NCI-H128 (cell line): ENCODE data around the gene RNH1.

ENCODE experiments used
- DNase-seq: peaks from one replicate; lab custom pipeline; 2025; ENCODE audit not compliant: unreplicated experiment; lab: John Stamatoyannopoulos, UW

The RNH1 gene

DNA sequence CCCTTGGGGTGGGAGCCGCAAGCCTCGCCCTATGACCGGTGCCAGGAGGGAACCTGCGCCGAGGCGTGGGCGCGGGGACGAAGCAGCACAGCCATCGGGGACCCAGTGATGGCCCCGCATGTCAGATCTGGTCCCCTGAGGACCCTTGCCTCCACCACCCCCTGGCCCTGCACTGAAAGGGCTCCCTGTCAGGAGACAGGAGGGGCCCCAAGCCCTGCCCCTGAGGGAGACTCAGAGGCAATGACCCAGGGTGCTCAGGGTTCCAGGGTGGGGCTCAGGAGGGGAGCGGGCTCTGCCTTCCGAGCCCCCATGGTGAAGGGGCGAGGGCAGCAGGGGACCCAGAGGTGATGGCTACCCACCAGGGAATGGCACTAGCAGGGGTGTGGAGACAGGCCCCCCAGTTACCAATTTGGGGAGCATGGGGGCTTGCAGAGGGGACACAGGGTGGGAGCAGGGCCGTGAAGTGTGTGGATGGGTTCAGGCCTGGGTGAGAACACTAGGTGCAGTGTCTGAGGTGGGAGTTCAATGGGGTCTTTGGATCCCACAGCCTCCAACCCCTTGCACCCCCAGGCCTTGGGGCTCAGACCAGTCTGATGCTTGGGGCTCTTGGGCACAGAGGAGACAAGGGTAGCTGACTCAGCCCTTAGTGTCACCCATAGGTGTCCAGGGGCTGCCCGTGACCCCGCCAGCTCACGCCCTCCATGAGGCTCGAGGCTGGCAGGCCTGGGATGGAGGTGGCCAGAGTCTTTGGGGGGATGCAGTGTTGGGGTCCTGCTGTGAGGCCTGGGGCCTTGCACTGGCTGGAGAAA, 30.8 kb upstream of the RNH1 start:
- DNase-seq = no peak

DNA sequence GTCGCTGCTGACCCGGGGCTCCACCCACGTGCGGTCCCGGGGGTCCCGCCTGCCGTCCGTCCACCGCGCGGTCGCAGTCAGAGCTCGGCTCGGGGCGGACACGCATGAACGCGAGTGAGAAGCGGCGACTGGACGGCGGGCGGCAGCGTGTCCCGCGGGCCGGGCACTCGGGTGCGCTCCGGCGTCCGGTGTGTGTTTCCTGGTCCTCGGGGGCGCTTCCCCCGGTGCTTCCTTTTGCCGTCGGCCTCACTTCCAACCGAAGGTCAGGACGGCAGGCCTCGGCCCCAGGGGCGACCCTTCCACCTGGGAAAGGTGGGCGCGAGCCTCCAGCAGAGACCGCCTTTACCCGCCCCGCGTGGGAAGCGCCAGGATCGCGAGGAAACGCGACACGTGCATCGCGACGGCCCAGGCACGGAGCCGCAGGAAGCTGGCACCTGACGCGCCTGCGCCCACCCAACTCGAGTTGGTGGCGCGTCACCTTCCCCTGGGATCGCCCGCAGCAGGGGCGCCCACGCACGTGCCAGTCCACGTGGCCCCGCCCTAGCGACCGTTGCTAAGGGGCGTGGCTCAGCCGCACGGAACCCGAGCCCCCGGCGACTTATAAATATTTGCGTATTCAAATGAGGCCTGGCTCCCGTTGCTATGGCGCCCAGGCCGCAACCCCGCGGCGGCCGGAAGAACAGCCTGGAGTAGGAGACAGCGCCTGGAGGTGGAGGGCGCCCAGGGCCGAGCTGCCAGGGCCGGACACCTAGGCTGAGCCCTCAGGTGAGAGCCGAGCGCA, 30.0 kb upstream of the RNH1 start, which contains the start of gene LRRC56:
TSS of gene LRRC56 (plus strand) at position 687 of the 781 bp plus-strand sequence. CDS start 3,158 bp downstream, outside the sequence.
- DNase-seq = peak; percentile 77

DNA sequence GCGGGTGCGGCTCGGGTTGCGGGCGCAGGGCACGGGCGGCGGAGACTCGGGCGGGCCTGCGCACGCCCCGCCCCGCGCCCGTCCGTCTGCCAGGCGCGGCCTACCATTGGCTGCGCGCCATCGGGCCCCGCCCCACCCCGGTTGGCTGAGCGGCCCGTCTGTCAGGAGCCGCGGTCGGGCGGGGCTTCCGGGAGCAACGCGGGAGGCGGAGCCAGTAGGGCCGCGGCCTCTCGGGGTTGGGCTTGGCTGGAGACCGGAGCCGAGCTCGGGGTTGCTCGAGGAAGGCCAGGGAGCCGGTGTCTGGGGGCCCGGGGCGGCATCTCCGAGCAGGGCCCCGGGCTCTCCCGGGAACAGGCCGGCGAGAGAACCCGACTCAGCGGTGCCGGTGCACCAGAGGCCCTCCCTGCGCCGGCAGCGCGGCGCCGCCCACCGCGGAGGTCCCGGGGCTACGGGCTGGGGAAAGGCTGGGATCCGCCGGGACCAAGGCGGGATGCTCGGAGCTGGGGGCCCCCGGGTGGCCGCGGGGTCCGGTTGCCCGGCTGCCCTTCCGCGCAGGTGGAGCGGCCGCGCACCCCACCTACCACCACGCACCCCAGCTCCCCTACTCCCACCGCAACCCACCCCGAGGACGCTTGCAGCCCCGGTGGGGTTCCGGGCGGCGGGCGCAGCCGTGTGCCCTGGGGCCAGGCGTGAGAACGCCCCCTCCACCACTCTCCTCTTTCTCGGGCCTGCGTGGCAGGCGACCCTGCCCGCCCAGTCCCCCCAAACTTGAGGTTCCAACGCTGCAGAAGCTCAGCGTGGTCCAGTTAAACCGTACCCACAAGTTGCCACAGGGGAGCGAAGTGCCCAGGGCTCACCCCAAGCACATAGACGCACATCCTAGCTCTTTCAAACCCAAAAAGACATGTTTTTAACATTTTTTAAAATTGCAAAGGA, 28.7 kb upstream of the RNH1 start, which contains the start of gene HRAS:
TSS of gene HRAS (minus strand) at position 58 of the 936 bp plus-strand sequence.
- DNase-seq = peak; percentile 89

DNA sequence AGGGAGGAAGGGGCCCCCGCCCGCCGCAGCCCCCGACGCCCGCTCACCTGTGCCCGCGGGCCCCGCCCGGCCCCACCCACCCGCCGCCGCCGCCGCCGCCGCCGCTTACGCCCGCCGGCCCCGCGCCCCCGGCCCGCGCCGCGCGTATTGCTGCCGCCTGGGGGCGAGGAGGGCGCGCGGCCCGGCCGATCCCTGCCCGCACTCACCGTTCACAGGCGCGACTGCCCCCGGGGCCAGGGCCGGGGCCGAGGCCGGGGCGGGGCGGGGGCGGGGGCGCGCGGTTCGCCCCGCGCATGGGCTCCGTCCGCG, 28.1 kb upstream of the RNH1 start:
- DNase-seq = no peak

DNA sequence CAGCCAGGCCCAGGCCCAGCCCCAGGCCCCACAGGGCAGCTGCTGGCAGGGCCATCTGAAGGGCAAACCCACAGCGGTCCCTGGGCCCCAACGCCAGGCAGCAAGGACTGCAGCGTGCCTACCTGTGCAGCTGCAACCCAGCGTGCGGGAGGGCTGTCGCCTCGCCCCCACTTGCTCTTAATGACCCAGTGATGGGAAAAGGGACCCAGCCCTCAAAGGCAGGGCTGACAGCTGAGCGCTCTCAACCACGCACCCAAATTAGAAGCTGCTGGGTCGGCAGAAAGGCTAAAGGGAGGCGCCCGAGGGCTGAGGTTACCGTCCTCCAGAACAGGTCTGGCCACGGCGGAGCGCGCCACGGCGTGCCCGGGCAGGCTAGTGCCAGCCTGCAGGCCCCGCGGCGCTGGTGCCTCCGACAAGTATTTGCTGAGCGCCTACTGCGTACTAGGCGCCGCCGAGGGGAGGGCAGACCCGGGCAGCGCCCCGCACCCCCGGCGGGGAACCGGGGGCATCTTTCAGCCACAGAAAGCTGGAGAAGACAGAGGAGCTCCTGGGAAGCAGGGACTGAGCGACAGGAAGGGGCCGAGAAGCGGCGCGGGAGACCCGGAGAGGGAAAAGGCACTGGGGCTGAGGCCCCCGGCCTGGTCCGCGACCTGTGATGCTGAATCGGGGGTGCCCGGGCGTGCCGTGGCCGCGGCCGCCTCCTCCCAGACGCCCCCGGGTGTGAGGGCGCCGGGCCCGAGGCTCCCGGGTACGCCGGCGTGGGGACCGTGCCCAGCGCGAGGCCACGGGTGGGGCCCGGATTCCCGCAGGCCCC, 27.6 kb upstream of the RNH1 start:
- DNase-seq = no peak

DNA sequence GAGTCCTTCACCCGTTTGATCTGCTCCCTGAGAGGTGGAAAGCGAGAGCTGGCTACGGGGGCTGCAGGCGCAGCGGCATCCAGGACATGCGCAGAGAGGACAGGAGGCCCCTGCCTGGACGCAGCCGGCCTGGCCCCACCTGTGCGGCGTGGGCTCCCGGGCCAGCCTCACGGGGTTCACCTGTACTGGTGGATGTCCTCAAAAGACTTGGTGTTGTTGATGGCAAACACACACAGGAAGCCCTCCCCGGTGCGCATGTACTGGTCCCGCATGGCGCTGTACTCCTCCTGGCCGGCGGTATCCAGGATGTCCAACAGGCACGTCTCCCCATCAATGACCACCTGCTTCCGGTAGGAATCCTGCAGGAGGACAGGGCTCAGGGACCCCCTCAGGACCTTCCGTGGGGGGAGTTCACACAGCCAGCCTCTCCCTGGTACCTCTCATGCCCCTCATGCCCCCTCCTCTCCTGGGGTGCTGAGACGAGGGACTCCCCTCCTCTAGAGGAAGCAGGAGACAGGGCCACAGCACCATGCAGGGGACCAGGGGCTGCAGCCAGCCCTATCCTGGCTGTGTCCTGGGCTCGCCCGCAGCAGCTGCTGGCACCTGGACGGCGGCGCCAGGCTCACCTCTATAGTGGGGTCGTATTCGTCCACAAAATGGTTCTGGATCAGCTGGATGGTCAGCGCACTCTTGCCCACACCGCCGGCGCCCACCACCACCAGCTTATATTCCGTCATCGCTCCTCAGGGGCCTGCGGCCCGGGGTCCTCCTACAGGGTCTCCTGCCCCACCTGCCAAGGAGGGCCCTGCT, 26.7 kb upstream of the RNH1 start:
- DNase-seq = no peak

DNA sequence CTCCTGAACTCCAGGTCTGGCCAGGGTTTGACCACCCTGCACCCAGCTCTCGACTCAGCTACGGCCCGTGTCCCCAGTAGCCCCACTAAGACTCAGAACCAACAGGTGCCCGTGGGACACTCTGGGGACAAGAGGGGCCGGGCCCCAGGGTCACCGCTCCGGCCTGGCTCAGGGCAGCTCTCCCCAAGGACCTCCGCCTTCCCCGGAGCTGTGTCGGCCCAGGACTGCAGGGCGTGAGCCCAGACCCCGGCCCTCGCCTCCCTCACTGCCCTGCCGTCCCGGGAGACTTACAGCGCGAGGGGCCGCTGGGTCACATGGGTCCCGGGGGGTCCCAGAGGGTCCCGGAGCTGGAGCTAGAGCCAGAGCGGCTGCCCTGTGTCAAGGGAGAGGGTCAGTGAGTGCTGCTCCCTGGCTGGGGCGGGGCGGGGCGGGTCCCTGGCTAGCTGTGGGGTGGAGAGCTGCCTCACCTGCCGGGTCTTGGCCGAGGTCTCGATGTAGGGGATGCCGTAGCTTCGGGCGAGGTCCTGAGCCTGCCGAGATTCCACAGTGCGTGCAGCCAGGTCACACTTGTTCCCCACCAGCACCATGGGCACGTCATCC, 26.0 kb upstream of the RNH1 start:
- no peak for DNase-seq

DNA sequence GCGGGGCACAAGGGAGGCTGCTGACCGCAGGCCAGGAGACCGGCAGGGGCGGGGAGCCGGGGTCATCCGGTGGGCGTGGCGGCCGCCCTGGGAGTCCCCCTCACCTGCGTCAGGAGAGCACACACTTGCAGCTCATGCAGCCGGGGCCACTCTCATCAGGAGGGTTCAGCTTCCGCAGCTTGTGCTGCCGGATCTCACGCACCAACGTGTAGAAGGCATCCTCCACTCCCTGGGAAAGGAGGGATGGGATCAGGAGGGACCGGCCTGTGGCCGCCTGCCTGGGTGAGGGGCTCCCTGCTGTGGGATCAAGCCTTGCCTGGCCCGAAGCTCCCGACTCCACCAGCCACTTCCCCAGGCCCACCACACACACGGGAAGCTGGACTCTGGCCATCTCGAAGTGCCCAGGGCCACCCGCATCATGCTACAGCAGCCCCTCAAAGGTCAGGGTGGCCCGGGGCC, 25.5 kb upstream of the RNH1 start:
- no peak for DNase-seq

DNA sequence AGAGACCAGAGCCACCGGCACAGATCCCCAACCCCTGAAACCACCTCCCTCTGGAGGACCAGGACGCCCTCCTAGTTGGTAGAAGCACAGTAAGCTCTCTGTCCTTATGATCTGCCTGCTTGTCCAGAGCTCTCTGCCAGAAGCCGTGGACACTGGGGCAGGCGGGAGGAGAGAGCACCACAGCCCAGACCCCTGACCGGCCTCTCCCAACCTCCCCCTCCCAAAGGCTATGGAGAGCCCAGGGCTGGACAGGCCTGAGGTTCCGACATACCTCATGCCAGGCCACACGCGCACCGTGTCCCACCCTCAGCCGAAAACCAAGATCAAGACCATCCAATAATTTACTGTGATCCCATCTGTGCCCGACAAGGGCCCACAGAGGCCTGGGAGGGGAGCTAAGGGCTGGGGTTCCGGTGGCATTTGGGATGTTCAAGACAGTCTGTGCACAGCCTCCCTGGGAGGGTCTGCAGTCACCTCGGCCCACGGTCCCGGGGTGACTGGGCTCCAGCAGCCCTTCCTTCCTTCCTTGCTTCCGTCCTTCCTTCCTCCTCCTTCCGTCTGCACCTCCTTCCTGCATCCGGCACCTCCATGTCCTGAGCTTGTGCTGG, 25.0 kb upstream of the RNH1 start:
- no peak for DNase-seq

DNA sequence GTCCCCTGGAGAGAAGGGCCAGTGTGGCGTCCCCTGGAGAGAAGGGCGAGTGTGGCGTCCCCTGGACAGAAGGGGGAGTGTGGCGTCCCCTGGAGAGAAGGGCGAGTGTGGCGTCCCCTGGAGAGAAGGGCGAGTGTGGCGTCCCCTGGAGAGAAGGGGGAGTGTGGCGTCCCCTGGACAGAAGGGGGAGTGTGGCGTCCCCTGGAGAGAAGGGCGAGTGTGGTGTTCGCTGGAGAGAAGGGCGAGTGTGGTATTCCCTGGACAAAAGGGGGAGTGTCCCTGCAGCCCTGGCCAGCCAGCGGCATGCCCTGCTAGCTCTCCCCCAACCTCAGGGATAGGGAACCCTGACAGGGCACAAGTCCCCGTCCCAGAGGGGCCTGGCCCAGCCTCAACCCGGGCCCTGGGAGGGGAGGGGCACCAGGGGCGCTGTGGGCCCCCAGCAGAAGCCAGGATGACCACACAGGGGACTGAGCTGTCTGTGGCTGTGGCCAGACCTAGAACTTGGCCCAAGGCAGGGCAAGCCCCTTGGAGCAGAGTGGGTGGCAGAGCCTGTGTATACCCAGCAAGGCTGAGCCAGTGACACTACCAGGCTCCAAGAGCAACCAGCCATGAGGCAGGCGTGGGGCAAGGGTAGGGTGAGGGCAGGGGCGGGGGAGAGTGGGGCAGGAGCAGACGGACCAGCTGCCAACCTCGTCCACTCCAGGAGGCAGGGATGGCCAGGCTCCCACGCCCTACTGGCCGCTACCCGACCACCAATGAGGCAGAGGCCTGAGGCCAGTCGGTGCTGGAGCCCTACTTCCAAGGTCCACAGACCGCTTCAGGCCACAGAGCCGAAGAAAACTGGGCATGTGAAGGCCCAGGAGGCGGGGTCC, 24.2 kb upstream of the RNH1 start:
- DNase-seq = no peak

DNA sequence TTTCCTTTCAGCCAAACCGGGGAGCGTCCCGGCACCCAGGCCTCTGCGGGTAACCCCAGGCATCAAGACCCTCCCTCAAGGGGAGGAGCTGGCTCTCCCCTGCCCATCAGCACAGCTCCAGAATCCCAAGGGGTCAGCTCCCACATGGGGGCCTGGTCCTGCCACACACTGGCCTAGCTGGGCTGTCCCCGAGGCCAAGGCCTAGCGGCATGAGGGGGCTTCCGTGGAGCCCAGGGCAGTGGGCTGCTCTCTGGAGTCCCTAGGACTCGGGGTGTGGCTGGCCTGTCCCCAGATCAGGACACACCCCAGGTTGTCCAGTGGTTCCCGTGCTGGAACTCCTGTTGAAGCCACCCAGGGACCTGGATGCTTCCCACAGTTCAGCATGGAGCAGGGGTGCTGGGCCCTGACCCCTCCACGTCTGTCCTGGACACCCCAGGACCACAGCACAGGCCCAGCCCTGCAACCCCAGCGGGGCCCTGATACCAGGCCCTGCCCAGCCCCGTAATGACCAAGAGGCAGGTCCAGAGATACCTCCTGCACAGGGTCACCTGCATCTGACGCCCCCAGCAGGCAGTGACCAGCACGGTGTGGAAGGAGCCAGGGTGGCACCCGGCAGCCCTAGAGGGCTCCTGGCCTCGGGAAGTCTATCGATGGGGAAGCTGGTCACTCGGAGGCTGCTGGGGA, 22.8 kb upstream of the RNH1 start:
- DNase-seq = no peak

DNA sequence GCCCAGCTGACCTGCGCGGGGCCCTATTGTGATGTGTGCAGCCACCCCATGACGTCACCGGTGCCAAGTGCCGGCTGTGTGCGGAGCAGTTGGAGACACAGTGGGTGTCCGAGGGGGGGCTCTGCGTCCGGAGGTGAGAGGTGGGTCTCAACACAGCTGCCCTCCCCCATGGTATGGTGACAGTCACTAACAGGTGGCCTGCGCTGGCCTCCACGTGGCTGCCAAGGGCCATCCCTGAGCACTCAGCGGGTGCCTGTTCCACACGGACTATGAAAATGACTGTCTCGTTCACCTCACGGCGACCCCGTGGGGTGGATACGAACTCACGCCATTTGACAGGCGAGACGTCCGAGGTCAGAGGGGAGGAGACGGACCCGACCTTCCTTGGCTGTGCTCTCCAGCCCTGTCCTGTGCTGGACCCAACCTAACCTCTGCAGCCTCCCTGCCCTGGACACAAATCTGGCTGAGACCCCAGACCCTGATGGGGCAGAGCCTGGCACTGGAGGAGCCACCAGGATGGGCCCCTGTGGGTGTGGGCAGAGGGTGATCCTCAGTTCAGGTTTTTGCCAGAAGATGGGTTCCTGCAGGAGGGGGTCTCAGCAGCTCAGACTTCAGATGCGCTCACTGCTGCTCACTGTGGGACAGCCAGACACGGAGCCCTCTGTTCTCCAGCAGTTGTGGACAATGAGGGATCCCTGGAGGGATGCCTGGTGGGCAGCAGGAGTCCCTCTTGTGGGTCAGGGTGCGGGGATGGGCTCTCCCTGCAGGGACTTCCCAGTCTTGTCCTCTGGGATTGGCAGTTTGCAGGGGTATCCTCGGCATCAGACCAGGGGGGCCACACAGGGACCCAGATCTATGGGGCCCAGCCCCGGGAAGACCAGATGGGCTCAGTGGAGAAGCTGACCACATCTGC, 22.0 kb upstream of the RNH1 start:
- no peak for DNase-seq

DNA sequence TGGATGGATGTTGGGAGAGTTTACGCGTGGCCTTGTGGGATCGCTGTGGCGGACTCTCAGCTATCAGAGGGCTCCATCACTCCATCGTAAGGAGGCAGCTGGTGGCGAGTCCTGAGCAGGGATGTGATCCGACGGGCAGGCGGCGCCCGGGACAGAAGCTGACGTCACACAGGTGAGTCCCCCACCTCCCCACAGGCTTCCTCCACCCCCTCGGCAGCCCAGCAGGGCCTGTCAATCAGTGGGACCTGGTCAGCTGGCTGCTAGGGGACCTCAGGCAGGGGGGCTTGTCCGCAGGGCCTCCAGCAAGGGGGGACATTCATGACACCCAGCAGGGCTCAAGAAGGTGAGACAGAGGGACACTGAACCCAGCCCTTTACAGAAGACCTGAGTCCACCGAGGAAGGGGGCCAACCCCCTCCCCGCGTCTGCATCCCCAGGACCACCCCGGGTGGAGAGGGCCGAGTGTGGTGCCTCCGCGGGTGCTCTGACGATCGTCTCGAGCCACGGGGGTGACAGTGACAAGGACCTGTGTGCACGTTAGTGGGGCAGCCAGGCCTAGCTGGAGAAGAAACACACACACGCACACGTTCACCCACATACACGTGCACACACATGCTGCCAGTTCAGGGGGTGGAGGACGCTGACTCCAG, 21.2 kb upstream of the RNH1 start:
- DNase-seq = no peak

DNA sequence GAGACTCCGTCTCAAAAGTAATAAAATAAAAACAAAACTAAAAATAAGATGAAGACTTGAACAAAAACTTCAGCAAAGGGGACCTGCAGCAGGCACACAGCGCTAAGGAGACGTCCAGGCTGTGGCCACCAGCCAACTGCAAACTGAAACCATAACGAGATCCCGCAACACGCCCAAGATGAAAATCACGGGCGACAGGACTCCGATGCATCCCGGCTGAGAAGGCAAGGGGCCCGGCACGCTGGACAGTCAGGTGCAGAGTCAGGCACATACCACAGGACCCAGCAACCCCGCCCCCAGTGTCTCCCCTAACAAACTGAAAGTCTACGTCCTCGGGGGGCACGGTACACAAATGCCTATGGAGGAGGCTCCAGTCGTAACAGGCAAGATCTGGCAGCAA, 19.1 kb upstream of the RNH1 start:
- DNase-seq = no peak

DNA sequence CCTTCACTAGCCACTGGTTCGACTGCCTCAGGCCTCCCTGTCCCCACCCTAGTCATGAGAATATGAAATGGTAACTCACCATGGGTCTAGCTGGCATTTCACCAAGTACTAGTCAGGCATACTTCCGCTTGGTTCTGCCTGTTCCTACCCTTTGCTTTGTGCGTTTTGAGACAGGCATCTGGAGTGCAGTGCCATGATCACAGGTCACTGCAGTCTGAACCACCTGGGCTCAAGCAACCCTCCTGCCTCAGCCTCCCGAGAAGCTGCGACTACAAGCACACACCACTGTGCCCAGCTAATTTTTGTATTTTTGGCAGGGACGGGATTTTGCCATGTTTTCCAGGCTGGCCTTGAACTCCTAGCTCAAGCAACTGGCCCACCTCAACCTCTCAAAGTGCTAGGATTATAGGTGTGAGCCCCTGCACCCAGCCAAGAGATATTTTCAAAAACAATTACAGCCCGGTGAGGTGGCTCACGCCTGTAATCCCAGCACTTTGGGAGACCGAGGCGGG, 14.2 kb upstream of the RNH1 start:
- DNase-seq = no peak
